AG10803 (cell line): Measurements from ENCODE around the gene EYA3.

ENCODE experiments used
- DNase-seq: peaks from one replicate; pipeline ENCODE4 v3.0.0; 2010; ENCODE audit warnings: low read depth
- H3K4me3 ChIP-seq: 2 replicates; pipeline ENCODE4 v1.5.1; 2011; ENCODE audit warnings: mild to moderate bottlenecking, low read length, control low read depth
- TF ChIP-seq, protein P1 (sequence below): conservative IDR thresholded peaks from 2 replicates; pipeline ENCODE4 v1.5.1; 2011; ENCODE audit warnings: mild to moderate bottlenecking, low read length, control low read depth, inconsistent platforms

EYA3 gene

DNA sequence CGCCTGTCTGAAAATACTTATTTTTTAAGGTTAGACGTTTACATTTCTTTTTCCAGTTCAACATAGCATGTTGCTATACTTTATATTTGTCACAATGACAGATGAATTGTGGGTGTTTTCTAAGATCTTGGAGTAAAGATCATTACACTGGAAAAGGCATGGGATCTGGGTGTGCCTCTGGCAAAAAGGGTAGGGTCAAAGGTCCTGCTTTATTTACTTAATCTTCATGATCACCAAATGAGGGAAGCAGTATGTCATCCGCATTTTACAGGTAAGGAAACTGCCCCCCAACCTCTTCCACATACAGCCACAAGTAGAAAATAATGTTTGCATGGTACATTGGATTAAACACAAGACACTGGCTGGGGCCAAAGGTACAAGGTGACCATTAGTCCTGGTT, 166.1 kb downstream of the EYA3 start:
- no peak overlapping the region for H3K4me3 ChIP-seq
- TF ChIP-seq, protein P1, sequence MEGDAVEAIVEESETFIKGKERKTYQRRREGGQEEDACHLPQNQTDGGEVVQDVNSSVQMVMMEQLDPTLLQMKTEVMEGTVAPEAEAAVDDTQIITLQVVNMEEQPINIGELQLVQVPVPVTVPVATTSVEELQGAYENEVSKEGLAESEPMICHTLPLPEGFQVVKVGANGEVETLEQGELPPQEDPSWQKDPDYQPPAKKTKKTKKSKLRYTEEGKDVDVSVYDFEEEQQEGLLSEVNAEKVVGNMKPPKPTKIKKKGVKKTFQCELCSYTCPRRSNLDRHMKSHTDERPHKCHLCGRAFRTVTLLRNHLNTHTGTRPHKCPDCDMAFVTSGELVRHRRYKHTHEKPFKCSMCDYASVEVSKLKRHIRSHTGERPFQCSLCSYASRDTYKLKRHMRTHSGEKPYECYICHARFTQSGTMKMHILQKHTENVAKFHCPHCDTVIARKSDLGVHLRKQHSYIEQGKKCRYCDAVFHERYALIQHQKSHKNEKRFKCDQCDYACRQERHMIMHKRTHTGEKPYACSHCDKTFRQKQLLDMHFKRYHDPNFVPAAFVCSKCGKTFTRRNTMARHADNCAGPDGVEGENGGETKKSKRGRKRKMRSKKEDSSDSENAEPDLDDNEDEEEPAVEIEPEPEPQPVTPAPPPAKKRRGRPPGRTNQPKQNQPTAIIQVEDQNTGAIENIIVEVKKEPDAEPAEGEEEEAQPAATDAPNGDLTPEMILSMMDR, result no peak
- DNase-seq, result no peak
